HL-60 (cell line): ENCODE measurements around the gene ZNF513.

ENCODE experiments used
- DNase-seq, 2 experiments: peaks; one replicate each; pipeline ENCODE4 v3.0.0-alpha.2; 2010 to 2020; ENCODE audit warnings: low read depth in 1 of 2, low spot score in 1 of 2
- H3K27ac ChIP-seq: fragments of 250-450 bp; sonication (Bioruptor Pico); replicated peaks from 2 replicates; pipeline ENCODE4 v1.5.1; 2020; ENCODE audit warnings: mild to moderate bottlenecking, moderate library complexity
- H3K27me3 ChIP-seq: fragments of 250-450 bp; sonication (Bioruptor Pico); 2 replicates; pipeline ENCODE4 v1.5.1; 2021; ENCODE audit warnings: mild to moderate bottlenecking, moderate library complexity; ENCODE audit not compliant: insufficient read depth, poor library complexity, severe bottlenecking
- H3K4me3 ChIP-seq: replicated peaks from 2 replicates; pipeline ENCODE4 v1.5.1; 2011; ENCODE audit warnings: mild to moderate bottlenecking, control low read depth, low read length; ENCODE audit not compliant: insufficient read depth
- CTCF ChIP-seq: IDR thresholded peaks from one replicate; pipeline ENCODE4 v1.5.1; 2011; ENCODE audit warnings: low read length, control low read depth, inconsistent platforms; ENCODE audit not compliant: insufficient read depth
- GABPA ChIP-seq: IDR thresholded peaks from 2 replicates; pipeline ENCODE4 v1.6.1; 2012; ENCODE audit warnings: low read depth
- POLR2AphosphoS5 ChIP-seq: IDR thresholded peaks from 2 replicates; pipeline ENCODE4 v1.6.1; 2012; ENCODE audit warnings: low read depth
- REST ChIP-seq: IDR thresholded peaks from 2 replicates; pipeline ENCODE4 v1.6.1; 2012; ENCODE audit warnings: low read depth; ENCODE audit not compliant: insufficient replicate concordance
- SPI1 ChIP-seq: IDR thresholded peaks from 2 replicates; pipeline ENCODE4 v1.6.1; 2012; ENCODE audit warnings: low read depth, mild to moderate bottlenecking, borderline replicate concordance

The ZNF513 gene

GRCh38 chr2:27390822-27391679 is 10.5 kb upstream of the ZNF513 start:
- no peak overlapping the region for H3K4me3 ChIP-seq
- TF ChIP-seq REST (no peak), GABPA (no peak), CTCF (no peak), SPI1 (no peak), POLR2AphosphoS5 (no peak)
- no peak overlapping the region for H3K27ac ChIP-seq
- no peak for DNase-seq
- H3K27me3 ChIP-seq = no peaks in the 10 kb centered on the region

GRCh38 chr2:27381577-27382181 is 1.1 kb upstream of the ZNF513 start:
- H3K27me3 ChIP-seq = no peaks in the 10 kb centered on the region
- TF ChIP-seq CTCF (no peak), POLR2AphosphoS5 (no peak), GABPA (no peak), REST (no peak), SPI1 (no peak)
- no peak for DNase-seq
- no peak overlapping the region for H3K4me3 ChIP-seq
- H3K27ac ChIP-seq = no peak overlapping the region

- Histone ChIP-seq H3K27ac (peak overlapping the region; percentile 70), H3K27me3 (no peaks in the 10 kb centered on the region), H3K4me3 (peak overlapping the region; percentile 77)
- TF ChIP-seq CTCF (no peak), POLR2AphosphoS5 (no peak), SPI1 (no peak), GABPA (no peak), REST (no peak)
- DNase-seq = peak; percentile 69 to 72
These were observed 503 bp downstream of the ZNF513 start for GRCh38 chr2:27379836-27380625.
